GM21825 (cell line): Measurements from ENCODE around the gene GARNL3.

Experiments used
- ATAC-seq: cut with Tn5 transposase; IDR thresholded peaks from one replicate; pipeline ENCODE4 v1.9.1; 2021; ENCODE audit warnings: mild to moderate bottlenecking, moderate library complexity; ENCODE audit not compliant: unreplicated experiment

GARNL3 gene

GRCh38 chr9:127382541-127382940, 118.0 kb downstream of the GARNL3 start:
- ATAC-seq: no peak

- ATAC-seq: no peak
Observed at GRCh38 chr9:127384016-127384730, 119.6 kb downstream of the GARNL3 start.

- no peak for ATAC-seq
Observed at GRCh38 chr9:127384901-127385300, 120.3 kb downstream of the GARNL3 start.

- no peak for ATAC-seq
Observed at GRCh38 chr9:127386249-127386648, 121.7 kb downstream of the GARNL3 start.

GRCh38 chr9:127386981-127387380, 122.4 kb downstream of the GARNL3 start:
- ATAC-seq: no peak

- ATAC-seq: peak; percentile 64
Observed at GRCh38 chr9:127388037-127388855, 123.7 kb downstream of the GARNL3 start.

- no peak for ATAC-seq
Observed at GRCh38 chr9:127388856-127389238, 124.3 kb downstream of the GARNL3 start.

- ATAC-seq: no peak
Observed at GRCh38 chr9:127389381-127390247, 125.0 kb downstream of the GARNL3 start.

- no peak for ATAC-seq
Observed at GRCh38 chr9:127390248-127390545, 125.6 kb downstream of the GARNL3 start.

GRCh38 chr9:127390563-127390962, 126.0 kb downstream of the GARNL3 start:
- ATAC-seq: no peak

GRCh38 chr9:127392166-127392565, 127.6 kb downstream of the GARNL3 start:
- ATAC-seq: no peak

- ATAC-seq: no peak
Observed at GRCh38 chr9:127392976-127393375, 128.4 kb downstream of the GARNL3 start.

- ATAC-seq: no peak
Observed at GRCh38 chr9:127393645-127394044, 129.1 kb downstream of the GARNL3 start.

GRCh38 chr9:127395497-127396252, 131.1 kb downstream of the GARNL3 start:
- ATAC-seq: no peak

- no peak for ATAC-seq
Observed at GRCh38 chr9:127396253-127396807, 131.8 kb downstream of the GARNL3 start.

- ATAC-seq: peak; percentile 92
Observed at GRCh38 chr9:127396808-127397645, 132.5 kb downstream of the GARNL3 start, which contains the start of gene SLC2A8. SLC2A8 (plus strand) TSS chr9:127397169; CDS start chr9:127397231, 62 bp downstream.

- no peak for ATAC-seq
Observed at GRCh38 chr9:127397646-127398274, 133.2 kb downstream of the GARNL3 start.

- no peak for ATAC-seq
Observed at GRCh38 chr9:127398275-127398647, 133.7 kb downstream of the GARNL3 start.
